ENCODE results near the gene PREX1.
"Not testable (repeated sequence)": the region's sequence is repeated elsewhere in the genome, so short reads cannot be mapped to it uniquely, and the experiment has no call there.

Gene PREX1, protein sequence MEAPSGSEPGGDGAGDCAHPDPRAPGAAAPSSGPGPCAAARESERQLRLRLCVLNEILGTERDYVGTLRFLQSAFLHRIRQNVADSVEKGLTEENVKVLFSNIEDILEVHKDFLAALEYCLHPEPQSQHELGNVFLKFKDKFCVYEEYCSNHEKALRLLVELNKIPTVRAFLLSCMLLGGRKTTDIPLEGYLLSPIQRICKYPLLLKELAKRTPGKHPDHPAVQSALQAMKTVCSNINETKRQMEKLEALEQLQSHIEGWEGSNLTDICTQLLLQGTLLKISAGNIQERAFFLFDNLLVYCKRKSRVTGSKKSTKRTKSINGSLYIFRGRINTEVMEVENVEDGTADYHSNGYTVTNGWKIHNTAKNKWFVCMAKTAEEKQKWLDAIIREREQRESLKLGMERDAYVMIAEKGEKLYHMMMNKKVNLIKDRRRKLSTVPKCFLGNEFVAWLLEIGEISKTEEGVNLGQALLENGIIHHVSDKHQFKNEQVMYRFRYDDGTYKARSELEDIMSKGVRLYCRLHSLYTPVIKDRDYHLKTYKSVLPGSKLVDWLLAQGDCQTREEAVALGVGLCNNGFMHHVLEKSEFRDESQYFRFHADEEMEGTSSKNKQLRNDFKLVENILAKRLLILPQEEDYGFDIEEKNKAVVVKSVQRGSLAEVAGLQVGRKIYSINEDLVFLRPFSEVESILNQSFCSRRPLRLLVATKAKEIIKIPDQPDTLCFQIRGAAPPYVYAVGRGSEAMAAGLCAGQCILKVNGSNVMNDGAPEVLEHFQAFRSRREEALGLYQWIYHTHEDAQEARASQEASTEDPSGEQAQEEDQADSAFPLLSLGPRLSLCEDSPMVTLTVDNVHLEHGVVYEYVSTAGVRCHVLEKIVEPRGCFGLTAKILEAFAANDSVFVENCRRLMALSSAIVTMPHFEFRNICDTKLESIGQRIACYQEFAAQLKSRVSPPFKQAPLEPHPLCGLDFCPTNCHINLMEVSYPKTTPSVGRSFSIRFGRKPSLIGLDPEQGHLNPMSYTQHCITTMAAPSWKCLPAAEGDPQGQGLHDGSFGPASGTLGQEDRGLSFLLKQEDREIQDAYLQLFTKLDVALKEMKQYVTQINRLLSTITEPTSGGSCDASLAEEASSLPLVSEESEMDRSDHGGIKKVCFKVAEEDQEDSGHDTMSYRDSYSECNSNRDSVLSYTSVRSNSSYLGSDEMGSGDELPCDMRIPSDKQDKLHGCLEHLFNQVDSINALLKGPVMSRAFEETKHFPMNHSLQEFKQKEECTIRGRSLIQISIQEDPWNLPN (N-terminal part only)
- 546 to 593 (median 589) reads per million in 3 donors for total RNA-seq

DNA sequence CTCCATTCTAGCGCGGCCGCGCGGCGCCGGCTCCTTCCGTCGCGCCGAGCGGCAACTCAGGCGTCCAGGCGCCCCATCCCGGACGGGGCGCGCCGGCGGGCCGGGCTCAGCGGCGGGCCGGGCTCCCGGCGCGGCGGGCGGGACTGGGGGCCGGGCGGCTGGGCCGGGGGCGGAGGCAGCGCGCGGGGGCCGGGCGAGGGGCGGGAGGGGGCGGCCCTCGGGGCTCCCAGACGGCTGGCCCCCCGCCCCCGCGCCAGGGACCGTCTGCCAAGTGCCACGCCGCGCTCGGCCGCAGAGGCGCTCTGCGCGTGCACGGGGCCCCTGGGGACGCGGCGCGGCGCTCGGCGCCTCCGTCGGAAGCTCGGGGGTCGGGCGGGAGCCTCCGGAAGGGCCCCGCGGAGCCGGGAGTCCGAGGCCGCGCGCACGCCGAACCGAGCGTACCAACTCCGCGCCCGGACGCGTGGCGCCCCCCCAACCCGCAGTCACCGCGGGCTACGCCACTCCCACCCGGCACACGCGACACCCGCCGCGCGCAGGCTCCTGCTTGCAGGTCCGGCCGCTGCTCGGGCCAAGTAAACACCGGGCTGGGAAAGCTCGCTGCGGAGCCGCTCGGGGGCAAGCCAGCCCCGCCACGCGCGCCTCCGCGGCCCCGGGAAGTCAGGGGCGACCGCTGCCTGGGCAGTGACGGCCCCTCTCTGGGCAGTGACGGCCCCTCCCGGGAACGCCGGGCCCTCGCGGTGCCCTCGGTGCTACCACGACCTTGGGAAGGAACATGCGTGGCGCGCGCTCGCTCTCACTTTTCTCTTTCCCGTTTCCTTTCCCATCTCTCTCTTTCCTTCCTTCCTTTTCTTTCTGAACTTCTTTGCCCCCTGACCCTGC, at the start of gene PREX1:
Gene PREX1 (minus strand): TSS at position 145 of the 879 bp plus-strand sequence. CDS start 139 bp downstream, at position 6.
- Histone ChIP-seq H3K27ac (ENCODE audit: insufficient read depth, low read length, poor library complexity, severe bottlenecking) (peak within 1 kb of the TSS; percentile 68), H3K4me3 (ENCODE audit: insufficient read depth, low read depth, low read length, poor library complexity, severe bottlenecking) (peak within 1 kb of the TSS; percentile 89), H3K9me3 (ENCODE audit: control insufficient read depth, low read length) (no peaks in the 10 kb centered on the region), H3K27me3 (replicated peaks; ENCODE audit: control insufficient read depth, insufficient read depth, low read length, poor library complexity, severe bottlenecking) (no peaks in the 10 kb centered on the region), H3K36me3 (ENCODE audit: control insufficient read depth, insufficient read depth, low read length) (no peaks in the 10 kb centered on the region), H3K4me1 (ENCODE audit: control insufficient read depth, insufficient read depth, low read length, poor library complexity, severe bottlenecking) (peaks cover 22% of the 10 kb centered on the region)
- DNase-seq, result peak; percentile 68 to 78 (median 78)

DNA sequence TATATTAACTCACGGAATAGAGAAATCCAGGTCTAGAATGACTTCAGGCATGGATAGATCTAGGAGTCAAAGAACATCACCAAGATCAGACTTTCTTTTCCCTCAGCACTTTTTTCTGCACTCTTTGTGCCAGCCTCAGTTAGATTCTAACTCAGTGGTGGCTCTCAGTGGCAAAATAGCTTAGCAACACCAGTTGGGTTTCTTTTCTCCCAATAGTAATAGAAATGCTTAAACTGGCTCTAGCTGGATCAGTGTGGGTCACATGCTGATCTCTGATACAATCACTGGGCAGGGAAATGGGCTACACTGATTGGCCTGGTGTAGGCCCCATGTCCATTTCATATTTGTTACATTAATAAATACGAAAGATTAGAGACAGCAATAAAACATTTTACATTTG, 49.5 kb upstream of the PREX1 start:
- Histone ChIP-seq H3K4me3 (ENCODE audit: insufficient read depth, low read depth, low read length, poor library complexity, severe bottlenecking) (no peak overlapping the region), H3K27me3 (replicated peaks; ENCODE audit: control insufficient read depth, insufficient read depth, low read length, poor library complexity, severe bottlenecking) (no peaks in the 10 kb centered on the region), H3K9me3 (ENCODE audit: control insufficient read depth, low read length) (no peaks in the 10 kb centered on the region), H3K27ac (ENCODE audit: insufficient read depth, low read length, poor library complexity, severe bottlenecking) (no peak overlapping the region), H3K36me3 (ENCODE audit: control insufficient read depth, insufficient read depth, low read length) (no peaks in the 10 kb centered on the region), H3K4me1 (ENCODE audit: control insufficient read depth, insufficient read depth, low read length, poor library complexity, severe bottlenecking) (no peaks in the 10 kb centered on the region)
- DNase-seq, result no peak

DNA sequence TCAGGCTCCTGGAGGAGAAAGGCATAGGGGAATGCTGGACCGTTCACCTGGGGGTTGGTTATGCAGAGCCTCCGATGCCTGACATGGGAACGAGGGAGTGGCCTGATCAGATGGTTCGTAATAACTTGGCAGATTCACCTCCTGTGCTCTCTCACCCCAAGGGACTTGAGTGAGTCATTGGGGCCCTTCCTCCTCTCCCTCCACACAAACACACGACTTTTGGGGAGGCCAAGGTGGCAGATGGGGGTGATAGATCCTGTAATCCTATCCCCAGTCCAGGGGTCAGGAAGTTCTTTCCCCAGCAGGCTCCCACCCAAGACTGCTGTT, 48.1 kb upstream of the PREX1 start:
- H3K9me3 ChIP-seq (ENCODE audit: control insufficient read depth, low read length), result no peaks in the 10 kb centered on the region
- H3K27ac ChIP-seq (ENCODE audit: insufficient read depth, low read length, poor library complexity, severe bottlenecking), result no peak overlapping the region
- no peaks in the 10 kb centered on the region for H3K27me3 ChIP-seq (replicated peaks; ENCODE audit: control insufficient read depth, insufficient read depth, low read length, poor library complexity, severe bottlenecking)
- no peak for DNase-seq
- no peaks in the 10 kb centered on the region for H3K4me1 ChIP-seq (ENCODE audit: control insufficient read depth, insufficient read depth, low read length, poor library complexity, severe bottlenecking)
- H3K4me3 ChIP-seq (ENCODE audit: insufficient read depth, low read depth, low read length, poor library complexity, severe bottlenecking), result no peak overlapping the region
- no peaks in the 10 kb centered on the region for H3K36me3 ChIP-seq (ENCODE audit: control insufficient read depth, insufficient read depth, low read length)

DNA sequence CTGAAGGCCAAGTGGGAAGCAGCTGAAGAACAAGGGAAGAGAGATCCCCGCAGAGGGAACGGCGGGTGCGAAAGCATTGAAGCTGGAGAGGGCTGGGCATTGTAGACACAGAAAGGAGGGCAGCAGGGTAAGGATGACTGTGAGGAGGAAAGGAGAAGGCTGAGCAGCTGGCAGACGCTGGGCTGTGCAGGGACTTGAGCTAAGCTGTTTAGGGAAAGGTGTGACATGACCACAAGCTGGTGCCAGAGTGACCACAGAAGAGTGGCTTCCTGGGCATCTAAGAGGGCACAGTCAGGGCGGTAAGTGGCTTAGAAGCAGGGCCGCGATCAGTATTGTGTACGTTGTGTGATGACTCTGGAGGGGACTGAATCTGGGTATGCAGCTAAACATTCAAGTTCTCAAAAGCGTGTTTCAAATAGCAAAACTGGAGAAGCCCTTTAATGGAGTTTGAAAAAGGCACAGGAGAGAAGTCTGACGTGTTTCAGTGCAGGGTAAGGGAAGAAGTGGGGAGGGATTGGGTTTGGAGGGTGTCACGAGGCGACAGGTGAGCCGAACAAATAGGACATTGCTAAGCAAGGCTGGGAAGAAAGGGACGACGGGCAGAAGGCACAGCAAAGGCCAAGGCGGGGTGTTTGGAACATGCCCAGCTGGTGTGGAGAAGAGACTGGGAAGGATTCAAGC, 47.6 kb upstream of the PREX1 start:
- H3K36me3 ChIP-seq (ENCODE audit: control insufficient read depth, insufficient read depth, low read length), result no peaks in the 10 kb centered on the region
- H3K4me3 ChIP-seq (ENCODE audit: insufficient read depth, low read depth, low read length, poor library complexity, severe bottlenecking), result no peak overlapping the region
- no peak for DNase-seq
- H3K27ac ChIP-seq (ENCODE audit: insufficient read depth, low read length, poor library complexity, severe bottlenecking), result no peak overlapping the region
- no peaks in the 10 kb centered on the region for H3K27me3 ChIP-seq (replicated peaks; ENCODE audit: control insufficient read depth, insufficient read depth, low read length, poor library complexity, severe bottlenecking)
- no peaks in the 10 kb centered on the region for H3K9me3 ChIP-seq (ENCODE audit: control insufficient read depth, low read length)
- no peaks in the 10 kb centered on the region for H3K4me1 ChIP-seq (ENCODE audit: control insufficient read depth, insufficient read depth, low read length, poor library complexity, severe bottlenecking)

DNA sequence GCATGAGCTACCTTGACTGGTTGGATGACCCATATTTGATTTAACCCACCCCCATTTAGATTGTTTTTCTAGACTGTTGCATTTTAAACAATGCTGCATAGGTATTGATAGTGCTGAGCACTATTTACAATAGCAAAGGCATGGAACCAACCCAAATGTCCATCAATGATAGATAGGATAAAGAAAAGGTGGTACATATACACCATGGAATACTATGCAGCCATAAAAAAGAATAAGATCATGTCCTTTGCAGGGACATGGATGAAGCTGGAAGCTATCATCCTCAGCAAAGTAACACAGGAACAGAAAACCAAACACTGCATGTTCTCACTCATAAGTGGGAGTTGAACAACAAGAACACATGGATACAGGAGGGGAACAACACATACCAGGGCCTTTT, 41.6 kb upstream of the PREX1 start:
- H3K27ac ChIP-seq (ENCODE audit: insufficient read depth, low read length, poor library complexity, severe bottlenecking); H3K4me1 ChIP-seq (ENCODE audit: control insufficient read depth, insufficient read depth, low read length, poor library complexity, severe bottlenecking); H3K9me3 ChIP-seq (ENCODE audit: control insufficient read depth, low read length); DNase-seq; H3K27me3 ChIP-seq (replicated peaks; ENCODE audit: control insufficient read depth, insufficient read depth, low read length, poor library complexity, severe bottlenecking); H3K4me3 ChIP-seq (ENCODE audit: insufficient read depth, low read depth, low read length, poor library complexity, severe bottlenecking); H3K36me3 ChIP-seq (ENCODE audit: control insufficient read depth, insufficient read depth, low read length): not testable (repeated sequence)

DNA sequence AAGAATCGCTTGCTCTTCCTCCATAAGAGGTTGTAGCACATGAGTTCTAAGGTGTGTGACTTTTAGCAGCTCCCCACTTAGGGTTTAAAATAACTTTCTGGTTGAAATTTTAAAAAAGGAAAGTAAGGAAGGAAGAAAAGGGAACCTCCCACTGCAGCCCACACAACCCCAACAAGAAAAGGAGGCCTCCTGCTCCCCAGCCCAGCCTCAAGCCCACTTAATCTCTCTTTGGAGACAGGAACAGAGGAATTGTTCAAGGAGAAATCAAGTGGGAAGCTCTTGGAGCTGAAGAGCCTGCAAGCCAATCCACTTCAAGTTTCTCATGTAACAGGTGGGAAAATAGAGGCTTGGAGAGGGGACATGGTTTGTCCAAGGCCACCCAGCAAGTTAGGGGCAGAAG, 39.1 kb upstream of the PREX1 start:
- no peak overlapping the region for H3K4me3 ChIP-seq (ENCODE audit: insufficient read depth, low read depth, low read length, poor library complexity, severe bottlenecking)
- DNase-seq, result no peak
- no peaks in the 10 kb centered on the region for H3K27me3 ChIP-seq (replicated peaks; ENCODE audit: control insufficient read depth, insufficient read depth, low read length, poor library complexity, severe bottlenecking)
- H3K9me3 ChIP-seq (ENCODE audit: control insufficient read depth, low read length), result no peaks in the 10 kb centered on the region
- H3K27ac ChIP-seq (ENCODE audit: insufficient read depth, low read length, poor library complexity, severe bottlenecking), result no peak overlapping the region
- no peaks in the 10 kb centered on the region for H3K4me1 ChIP-seq (ENCODE audit: control insufficient read depth, insufficient read depth, low read length, poor library complexity, severe bottlenecking)
- no peaks in the 10 kb centered on the region for H3K36me3 ChIP-seq (ENCODE audit: control insufficient read depth, insufficient read depth, low read length)

DNA sequence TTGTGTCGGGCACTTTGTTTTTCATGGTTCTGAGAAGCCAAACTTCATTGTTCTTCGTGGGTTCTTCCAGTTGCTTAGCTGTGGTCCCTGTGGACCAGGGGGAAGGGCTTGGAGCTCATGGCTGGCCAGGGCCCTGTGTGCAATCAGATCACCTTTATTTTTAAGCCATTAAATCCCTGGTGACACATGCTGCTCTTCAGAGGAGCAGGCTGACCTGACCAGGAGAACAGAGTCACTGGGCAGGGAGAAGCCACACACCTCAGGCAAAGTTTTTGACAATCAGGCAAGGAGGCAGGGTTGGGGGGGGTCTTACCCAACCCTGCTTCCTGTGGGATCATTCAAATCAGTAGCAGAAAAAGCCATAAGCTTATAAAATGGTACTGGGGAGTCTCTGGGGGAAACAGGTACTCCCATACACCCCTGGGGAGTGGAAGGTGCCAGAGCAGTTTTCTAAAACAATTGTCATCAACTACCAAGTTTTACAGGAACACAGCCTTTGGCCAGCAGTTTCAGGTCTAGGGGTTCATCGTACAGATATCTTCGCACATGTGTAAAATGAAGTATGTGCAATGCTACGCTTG, 37.0 kb upstream of the PREX1 start:
- H3K27ac ChIP-seq (ENCODE audit: insufficient read depth, low read length, poor library complexity, severe bottlenecking), result no peak overlapping the region
- H3K4me3 ChIP-seq (ENCODE audit: insufficient read depth, low read depth, low read length, poor library complexity, severe bottlenecking), result no peak overlapping the region
- no peaks in the 10 kb centered on the region for H3K9me3 ChIP-seq (ENCODE audit: control insufficient read depth, low read length)
- no peaks in the 10 kb centered on the region for H3K27me3 ChIP-seq (replicated peaks; ENCODE audit: control insufficient read depth, insufficient read depth, low read length, poor library complexity, severe bottlenecking)
- H3K36me3 ChIP-seq (ENCODE audit: control insufficient read depth, insufficient read depth, low read length), result no peaks in the 10 kb centered on the region
- DNase-seq, result no peak
- no peaks in the 10 kb centered on the region for H3K4me1 ChIP-seq (ENCODE audit: control insufficient read depth, insufficient read depth, low read length, poor library complexity, severe bottlenecking)

DNA sequence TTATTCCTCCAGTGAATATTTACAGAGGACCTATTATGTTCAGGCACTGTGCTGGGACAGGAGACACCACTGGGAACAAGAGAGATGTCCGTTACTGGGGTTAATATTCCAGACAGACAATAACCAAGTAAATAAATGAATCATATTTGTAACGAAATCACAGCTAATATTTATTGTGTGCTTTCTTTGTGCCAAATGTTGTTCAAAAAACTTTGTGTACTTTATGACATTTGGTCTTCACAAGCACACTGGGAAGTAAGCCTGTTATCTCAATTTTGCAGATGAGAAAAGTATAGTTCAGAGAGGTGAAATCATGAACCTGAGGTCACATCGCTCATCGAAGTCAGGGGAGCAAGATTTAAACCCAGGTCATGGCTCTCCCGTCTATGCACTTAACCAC, 36.5 kb upstream of the PREX1 start:
- no peak for DNase-seq
- Histone ChIP-seq H3K27me3 (replicated peaks; ENCODE audit: control insufficient read depth, insufficient read depth, low read length, poor library complexity, severe bottlenecking) (no peaks in the 10 kb centered on the region), H3K36me3 (ENCODE audit: control insufficient read depth, insufficient read depth, low read length) (no peaks in the 10 kb centered on the region), H3K9me3 (ENCODE audit: control insufficient read depth, low read length) (no peaks in the 10 kb centered on the region), H3K4me1 (ENCODE audit: control insufficient read depth, insufficient read depth, low read length, poor library complexity, severe bottlenecking) (no peaks in the 10 kb centered on the region), H3K4me3 (ENCODE audit: insufficient read depth, low read depth, low read length, poor library complexity, severe bottlenecking) (no peak overlapping the region), H3K27ac (ENCODE audit: insufficient read depth, low read length, poor library complexity, severe bottlenecking) (no peak overlapping the region)
